ENCODE measurements around the gene SH3GL1. TPM values are rescaled to one million over a fixed set of nuclear protein-coding genes. Genes with fewer than 3 reads are reported as not detected.
A peak's percentile ranks its signal among the peaks of the same experiment; 100 is the strongest.

Gene SH3GL1
- total and polyA plus RNA-seq, 2 of the 4 experiments (the other 2 are of a cell fraction): 28.1 to 138 TPM

- H3K23ac ChIP-seq (ENCODE audit: low read depth, low read length): peak overlapping the region; percentile 50
- H3K79me1 ChIP-seq (ENCODE audit: low read depth in 1 of 2, low read length in 2 of 2): peaks cover 10 to 48% of the 10 kb centered on the region in 2 experiments; a peak in 2 of 4 replicates
- H2BK120ac ChIP-seq (ENCODE audit: low read depth, low read length): no peak overlapping the region
- H3K27me3 ChIP-seq (ENCODE audit: control insufficient read depth, insufficient read depth, low read length): no peaks in the 10 kb centered on the region
- H4K20me1 ChIP-seq (ENCODE audit: insufficient read depth, low read length): peaks cover 26% of the 10 kb centered on the region
- H3K18ac ChIP-seq (ENCODE audit: low read depth, low read length): no peak overlapping the region
- CTCF ChIA-PET: no interaction called here
- peaks cover 5% of the 10 kb centered on the region for H3K4me1 ChIP-seq (ENCODE audit: control insufficient read depth, insufficient read depth, low read length)
- 0% methylated on average over 11 of the region's 32 CpGs; no CpG with 5 or more reads in 1 of the 2 experiments for WGBS, 2 experiments (ENCODE audit: extremely low coverage in 2 of 2, insufficient read length in 1 of 2)
- TF ChIP-seq FOS (IDR thresholded peaks at IDR 0.05; ENCODE audit: low read depth, low read length): no peak
- TF ChIP-seq CHD1 (IDR thresholded peaks at IDR 0.05; ENCODE audit: low read depth, low read length): no peak
- no peak for TF ChIP-seq RFX5 (IDR thresholded peaks at IDR 0.05; ENCODE audit: low read depth, low read length)
- no peak for TF ChIP-seq BHLHE40 (IDR thresholded peaks at IDR 0.05; ENCODE audit: low read depth, low read length)
- no peak for TF ChIP-seq POLR2A (IDR thresholded peaks at IDR 0.05; ENCODE audit: low read depth, low read length)
- TF ChIP-seq NFE2L2 (IDR thresholded peaks at IDR 0.05; ENCODE audit: low read depth, low read length): no peak
- TF ChIP-seq ELK1 (IDR thresholded peaks at IDR 0.05; ENCODE audit: borderline replicate concordance, low read depth, low read length): no peak
- no peak for TF ChIP-seq USF2 (IDR thresholded peaks at IDR 0.05; ENCODE audit: low read depth, low read length)
- no peak for TF ChIP-seq MAFK (IDR thresholded peaks at IDR 0.05; ENCODE audit: low read depth, low read length)
- no peak for TF ChIP-seq CEBPB (IDR thresholded peaks at IDR 0.05; ENCODE audit: low read depth, low read length)
- TF ChIP-seq SMC3 (IDR thresholded peaks at IDR 0.05; ENCODE audit: low read depth, low read length): no peak
- TF ChIP-seq MAZ (IDR thresholded peaks at IDR 0.05; ENCODE audit: borderline replicate concordance, low read depth, low read length): no peak
- in situ Hi-C loops (cut with MboI; ENCODE audit: low sequenced_read_pairs): no loop called here
- peak overlapping the region; percentile 47 for H3K4me3 ChIP-seq (ENCODE audit: insufficient read depth, low read depth, low read length)
- no peak for DNase-seq
- BruUV-seq (replicated peaks): no TSS peak
- intact Hi-C loops (cut with micrococcal nuclease): loop anchor here (2.0 kb wide), 1 partner anchor 54 kb away; the partner anchor contains the start of gene UBXN6
- H4K5ac ChIP-seq (ENCODE audit: low read depth, low read length): peak overlapping the region; percentile 14
- peak overlapping the region; percentile 96 for H3K4me2 ChIP-seq (ENCODE audit: low read depth, low read length)
- peaks cover 4% of the 10 kb centered on the region for H3K9me1 ChIP-seq (ENCODE audit: insufficient read depth, low read length)
- H3K56ac ChIP-seq (ENCODE audit: extremely low read depth, insufficient read depth, low read length): peak overlapping the region; percentile 35
- H2AK5ac ChIP-seq (ENCODE audit: low read depth, low read length): peak overlapping the region; percentile 77
- H2AK9ac ChIP-seq (replicated peaks; ENCODE audit: low read depth, low read length, poor library complexity): peak overlapping the region; percentile 95
- peak overlapping the region; percentile 66 for H3K9ac ChIP-seq (ENCODE audit: low read depth, low read length)
- H3K4ac ChIP-seq (ENCODE audit: low read depth, low read length): peak overlapping the region; percentile 2; the same call in 1 of the 2 replicates
- dilution Hi-C loops (cut with HindIII; ENCODE audit: low sequenced_read_pairs, unreplicated experiment): no loop called here
- H4K91ac ChIP-seq (ENCODE audit: insufficient read depth, low read depth, low read length): peak overlapping the region; percentile 22
- no peaks in the 10 kb centered on the region for H3K9me3 ChIP-seq (ENCODE audit: control insufficient read depth, insufficient read depth, low read length)
- H3K36me3 ChIP-seq (ENCODE audit: control insufficient read depth, insufficient read depth, low read length): no peaks in the 10 kb centered on the region
- 0 out of 3 replicates have a peak overlapping the region, but pooled peaks have one; percentile 7 for H2BK15ac ChIP-seq (ENCODE audit: low read depth, low read length)
- POLR2A ChIA-PET (ENCODE audit: unreplicated experiment): no interaction called here
- peak overlapping the region; percentile 9 for H2BK5ac ChIP-seq (ENCODE audit: low read depth, low read length, poor library complexity, severe bottlenecking)
- H3K27ac ChIP-seq (ENCODE audit: insufficient read depth, low read length): peak overlapping the region; percentile 54; the same call in 1 of the 2 replicates
- peak overlapping the region; percentile 91 for H2AFZ ChIP-seq (replicated peaks; ENCODE audit: low read length, poor library complexity)
- peak overlapping the region; percentile 20 to 46; a peak in 3 of 4 replicates for H4K8ac ChIP-seq (ENCODE audit: low read depth in 2 of 2, low read length in 2 of 2)
- no peak overlapping the region for H2BK20ac ChIP-seq (ENCODE audit: low read depth, low read length)
- no peak for ATAC-seq (ENCODE audit: low read depth)
- peak overlapping the region; percentile 53; the same call in 1 of the 2 replicates for H3K14ac ChIP-seq (replicated peaks; ENCODE audit: low read depth, low read length)
Observed at GRCh38 chr19:4403005-4403761, 2.8 kb upstream of the SH3GL1 start.

Measured in IMR-90 (cell line).